GM18505 (cell line): Measurements from ENCODE around the gene KREMEN2.

Experiments used
- ATAC-seq: cut with Tn5 transposase; IDR thresholded peaks from one replicate; pipeline ENCODE4 v1.9.1; 2021; ENCODE audit not compliant: unreplicated experiment
- POLR2A ChIP-seq: IDR thresholded peaks from 4 replicates; pipeline ENCODE4 v1.6.1; 2011; ENCODE audit warnings: borderline replicate concordance; ENCODE audit not compliant: insufficient read depth, insufficient read length; ENCODE audit errors: extremely low read depth

Gene KREMEN2

GRCh38 chr16:3012246-3012645, 48.2 kb downstream of the KREMEN2 start:
- no peak for ATAC-seq
- TF ChIP-seq POLR2A, result no peak

- no peak for TF ChIP-seq POLR2A
- no peak for ATAC-seq
Measured at GRCh38 chr16:3012828-3013420, 48.8 kb downstream of the KREMEN2 start, which contains the start of gene CLDN9. CLDN9 (plus strand) TSS chr16:3012923; CDS start chr16:3013363, 440 bp downstream.

- ATAC-seq, result no peak
- no peak for TF ChIP-seq POLR2A
Measured at GRCh38 chr16:3013491-3013951, 49.4 kb downstream of the KREMEN2 start.

- no peak for TF ChIP-seq POLR2A
- ATAC-seq, result no peak
Measured at GRCh38 chr16:3013998-3014690, 50.1 kb downstream of the KREMEN2 start.

GRCh38 chr16:3014971-3015370, 50.9 kb downstream of the KREMEN2 start:
- ATAC-seq, result no peak
- TF ChIP-seq POLR2A, result no peak

- no peak for ATAC-seq
- no peak for TF ChIP-seq POLR2A
Measured at GRCh38 chr16:3015865-3016521, 51.9 kb downstream of the KREMEN2 start.

- TF ChIP-seq POLR2A, result no peak
- no peak for ATAC-seq
Measured at GRCh38 chr16:3017344-3017743, 53.3 kb downstream of the KREMEN2 start.
